ENCODE data around the gene DPP3. TPM values are rescaled to one million over a fixed set of nuclear protein-coding genes. Genes with fewer than 3 reads are reported as not detected.
A peak's percentile ranks its signal among the peaks of the same experiment; 100 is the strongest.
"Not testable (repeated sequence)": the region's sequence is repeated elsewhere in the genome, so short reads cannot be mapped to it uniquely, and the experiment has no call there.

DPP3 gene, protein sequence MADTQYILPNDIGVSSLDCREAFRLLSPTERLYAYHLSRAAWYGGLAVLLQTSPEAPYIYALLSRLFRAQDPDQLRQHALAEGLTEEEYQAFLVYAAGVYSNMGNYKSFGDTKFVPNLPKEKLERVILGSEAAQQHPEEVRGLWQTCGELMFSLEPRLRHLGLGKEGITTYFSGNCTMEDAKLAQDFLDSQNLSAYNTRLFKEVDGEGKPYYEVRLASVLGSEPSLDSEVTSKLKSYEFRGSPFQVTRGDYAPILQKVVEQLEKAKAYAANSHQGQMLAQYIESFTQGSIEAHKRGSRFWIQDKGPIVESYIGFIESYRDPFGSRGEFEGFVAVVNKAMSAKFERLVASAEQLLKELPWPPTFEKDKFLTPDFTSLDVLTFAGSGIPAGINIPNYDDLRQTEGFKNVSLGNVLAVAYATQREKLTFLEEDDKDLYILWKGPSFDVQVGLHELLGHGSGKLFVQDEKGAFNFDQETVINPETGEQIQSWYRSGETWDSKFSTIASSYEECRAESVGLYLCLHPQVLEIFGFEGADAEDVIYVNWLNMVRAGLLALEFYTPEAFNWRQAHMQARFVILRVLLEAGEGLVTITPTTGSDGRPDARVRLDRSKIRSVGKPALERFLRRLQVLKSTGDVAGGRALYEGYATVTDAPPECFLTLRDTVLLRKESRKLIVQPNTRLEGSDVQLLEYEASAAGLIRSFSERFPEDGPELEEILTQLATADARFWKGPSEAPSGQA
- 10 to 100 TPM; 26.3 to 74.9 (median 35.4) TPM for total RNA-seq

DNA sequence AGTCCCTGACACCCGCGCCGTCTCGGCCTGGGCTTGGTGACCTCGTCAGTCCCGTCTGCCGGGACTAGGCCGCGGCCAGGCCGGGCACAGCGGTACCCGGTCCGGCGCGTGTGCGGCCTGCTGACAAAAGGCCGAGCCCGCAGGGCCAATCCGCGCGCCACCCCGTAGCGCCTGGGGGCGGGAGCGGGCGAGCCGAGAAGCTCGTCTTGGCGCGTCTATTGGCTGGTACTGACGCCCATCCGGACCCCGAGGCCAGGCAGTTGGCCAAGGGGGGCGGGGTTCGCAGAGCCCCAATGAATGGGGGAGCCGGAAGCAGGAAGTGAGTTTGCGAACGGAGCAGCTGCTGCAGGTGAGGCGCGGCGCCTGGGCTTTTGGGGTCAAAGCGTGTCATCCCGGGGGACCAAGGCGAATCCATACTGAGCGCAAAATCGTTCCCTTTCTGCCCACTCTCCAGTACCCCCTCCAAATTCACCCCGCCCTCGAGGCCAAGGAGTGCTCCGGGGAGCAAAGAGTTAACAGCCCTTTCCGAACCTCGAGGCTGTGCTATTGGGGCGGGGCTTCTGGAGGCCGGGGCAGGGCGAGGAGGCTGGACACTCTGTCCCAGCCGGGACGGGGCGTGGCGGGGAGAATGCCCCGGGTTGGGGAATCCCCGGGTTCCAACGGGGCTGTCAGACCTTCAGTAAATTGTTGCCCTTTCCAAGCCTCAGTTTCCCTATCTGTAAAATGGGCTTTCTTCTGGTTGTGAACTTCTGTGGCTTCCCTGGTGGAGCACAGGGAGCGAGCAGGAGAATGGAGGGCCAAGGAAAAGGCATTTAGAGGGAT, at the start of gene DPP3:
TSS of gene DPP3 (plus strand) at position 318 of the 822 bp plus-strand sequence. CDS start 1,767 bp downstream, outside the sequence.
- H3K4me1 ChIP-seq (replicated peaks in 1 of 2) = no peaks in the 10 kb centered on the region
- peak within 1 kb of the TSS; percentile 51 to 70 (median 63) for H3K4me3 ChIP-seq
- in situ Hi-C loops (cut with MboI; ENCODE audit: low pct_unique_long_range_greater_than_20kb in 2 of 9, low sequenced_read_pairs in 9 of 9, unreplicated experiment in 9 of 9) = no loop called here
- WGBS, 10 experiments = 0 to 40% (median 17%) methylated on average over 1 to 4 of the region's 62 CpGs; no CpG with 5 or more reads in 6 of the 10 experiments
- H3K27ac ChIP-seq = peak within 1 kb of the TSS; percentile 73 to 81
- ATAC-seq (replicated peaks in 6 of 8) = peak; percentile 85 to 98 (median 96)

DNA sequence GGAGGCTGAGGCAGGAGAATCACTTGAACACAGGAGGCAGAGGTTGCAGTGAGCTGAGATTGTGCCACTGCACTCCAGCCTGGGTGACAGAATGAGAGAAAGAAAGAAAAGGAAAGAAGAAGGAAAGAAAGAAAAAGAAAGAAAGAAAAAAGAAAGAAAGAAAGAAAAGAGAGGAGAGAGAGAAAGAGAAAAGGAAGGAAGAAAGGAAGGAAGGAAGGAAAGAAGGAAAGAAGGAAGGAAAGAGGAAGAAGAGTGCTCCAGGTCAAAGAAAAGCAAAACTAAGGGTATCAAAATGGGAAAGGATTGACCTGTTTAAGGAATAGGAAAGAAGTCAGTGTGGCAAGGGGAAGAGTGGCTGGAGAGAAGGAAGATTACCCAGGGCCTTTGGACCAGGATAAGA, 48.9 kb upstream of the DPP3 start:
- ATAC-seq (replicated peaks in 6 of 8); in situ Hi-C loops (cut with MboI; ENCODE audit: low pct_unique_long_range_greater_than_20kb in 2 of 9, low sequenced_read_pairs in 9 of 9, unreplicated experiment in 9 of 9); H3K4me3 ChIP-seq; H3K4me1 ChIP-seq (replicated peaks in 1 of 2); H3K27ac ChIP-seq: not testable (repeated sequence)

DNA sequence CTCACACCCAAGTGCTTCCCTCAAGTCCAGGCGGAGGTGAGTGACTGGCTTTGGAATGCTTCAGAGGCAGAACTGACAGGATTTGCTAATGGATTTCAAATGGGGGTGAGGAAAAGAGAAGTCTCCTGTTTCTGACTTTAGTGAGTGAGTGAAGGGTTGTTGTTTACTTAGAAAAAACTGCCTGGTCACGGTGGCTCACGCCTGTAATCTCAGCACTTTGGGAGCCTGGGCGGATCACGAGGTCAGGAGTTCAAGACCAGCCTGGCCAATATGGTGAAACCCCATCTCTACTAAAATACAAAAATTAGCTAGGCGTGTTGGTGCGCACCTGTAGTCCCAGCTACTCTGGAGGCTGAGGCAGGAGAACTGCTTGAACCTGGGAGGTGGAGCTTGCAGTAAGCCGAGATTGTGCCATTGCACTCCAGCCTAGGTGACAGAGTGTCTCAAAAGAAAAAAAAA, 48.3 kb upstream of the DPP3 start:
- in situ Hi-C loops (cut with MboI; ENCODE audit: low pct_unique_long_range_greater_than_20kb in 2 of 9, low sequenced_read_pairs in 9 of 9, unreplicated experiment in 9 of 9) = not testable (repeated sequence)

DNA sequence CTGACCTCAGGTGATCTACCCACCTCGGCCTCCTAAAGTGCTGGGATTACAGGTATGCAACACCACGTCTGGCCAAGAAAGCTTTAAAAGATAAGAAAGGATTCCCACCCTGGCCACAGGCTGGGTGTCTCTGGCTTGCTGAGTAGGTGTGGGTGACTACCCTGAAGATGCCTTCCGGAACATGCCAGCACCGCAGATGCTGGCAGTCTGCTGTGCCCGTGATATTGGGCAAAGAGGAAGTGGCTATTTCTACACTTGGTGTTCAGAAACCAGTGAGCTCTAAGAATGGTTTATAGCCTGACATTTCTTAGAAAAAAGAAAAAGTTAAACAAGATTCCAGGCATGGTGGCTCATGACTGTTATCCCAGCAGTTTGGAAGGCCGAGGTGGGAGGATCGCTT, 47.6 kb upstream of the DPP3 start:
- no peak overlapping the region for H3K27ac ChIP-seq
- WGBS, 10 experiments = 75 to 100% (median 97%) methylated on average over 2 to 6 of the region's 7 CpGs; no CpG with 5 or more reads in 1 of the 10 experiments
- no peak for ATAC-seq (replicated peaks in 6 of 8)

More for the DNA sequence above, 48.3 kb upstream of the DPP3 start:
- H3K27ac ChIP-seq; H3K4me3 ChIP-seq; H3K4me1 ChIP-seq (replicated peaks in 1 of 2); ATAC-seq (replicated peaks in 6 of 8): not testable (repeated sequence)
- WGBS, 10 experiments = 67 to 100% (median 90%) methylated on average over 1 to 7 of the region's 8 CpGs; no CpG with 5 or more reads in 2 of the 10 experiments

DNA sequence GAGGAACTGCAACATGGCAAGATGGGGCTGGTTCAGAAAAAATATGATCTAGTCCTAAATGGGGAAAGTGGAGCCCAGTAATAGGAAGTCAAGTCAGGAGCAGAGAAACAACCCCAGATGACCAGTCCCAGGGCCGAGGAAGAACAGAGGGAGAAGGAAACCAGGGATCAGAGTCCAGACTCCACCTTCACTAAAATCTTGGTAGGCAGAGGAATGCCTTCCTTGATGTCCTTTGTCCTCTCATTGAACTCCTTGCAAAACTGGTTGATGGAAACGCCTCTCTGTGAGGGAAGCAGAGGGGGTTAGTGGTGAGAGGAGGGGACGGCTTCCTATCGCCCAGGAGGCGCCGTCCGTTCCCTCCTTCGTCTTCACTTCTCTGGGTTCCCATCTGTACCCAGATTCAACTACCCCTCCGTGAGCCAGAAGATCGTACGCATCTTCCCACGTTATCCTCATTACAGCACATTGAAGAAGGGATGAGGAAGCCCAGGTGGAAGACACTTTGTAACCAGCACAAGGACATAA, 42.2 kb upstream of the DPP3 start:
- peaks cover 5% of the 10 kb centered on the region in 2 donors for H3K4me1 ChIP-seq (replicated peaks in 1 of 2)
- H3K4me3 ChIP-seq = peak overlapping the region; percentile 75 to 81 (median 77)
- ATAC-seq (replicated peaks in 6 of 8) = peak in 2 of 8 experiments; percentile 3 to 5
- peak overlapping the region; percentile 69 to 92 for H3K27ac ChIP-seq
- 0 to 14% (median 8%) methylated on average over 1 to 5 of the region's 12 CpGs; no CpG with 5 or more reads in 4 of the 10 experiments for WGBS, 10 experiments
- in situ Hi-C loops (cut with MboI; ENCODE audit: low pct_unique_long_range_greater_than_20kb in 2 of 9, low sequenced_read_pairs in 9 of 9, unreplicated experiment in 9 of 9) = no loop called here

More for the DNA sequence above, 47.6 kb upstream of the DPP3 start:
- no peak overlapping the region for H3K4me3 ChIP-seq
- H3K4me1 ChIP-seq (replicated peaks in 1 of 2) = peaks cover under 1% of the 10 kb centered on the region in 2 donors
- in situ Hi-C loops (cut with MboI; ENCODE audit: low pct_unique_long_range_greater_than_20kb in 2 of 9, low sequenced_read_pairs in 9 of 9, unreplicated experiment in 9 of 9) = no loop called here

DNA sequence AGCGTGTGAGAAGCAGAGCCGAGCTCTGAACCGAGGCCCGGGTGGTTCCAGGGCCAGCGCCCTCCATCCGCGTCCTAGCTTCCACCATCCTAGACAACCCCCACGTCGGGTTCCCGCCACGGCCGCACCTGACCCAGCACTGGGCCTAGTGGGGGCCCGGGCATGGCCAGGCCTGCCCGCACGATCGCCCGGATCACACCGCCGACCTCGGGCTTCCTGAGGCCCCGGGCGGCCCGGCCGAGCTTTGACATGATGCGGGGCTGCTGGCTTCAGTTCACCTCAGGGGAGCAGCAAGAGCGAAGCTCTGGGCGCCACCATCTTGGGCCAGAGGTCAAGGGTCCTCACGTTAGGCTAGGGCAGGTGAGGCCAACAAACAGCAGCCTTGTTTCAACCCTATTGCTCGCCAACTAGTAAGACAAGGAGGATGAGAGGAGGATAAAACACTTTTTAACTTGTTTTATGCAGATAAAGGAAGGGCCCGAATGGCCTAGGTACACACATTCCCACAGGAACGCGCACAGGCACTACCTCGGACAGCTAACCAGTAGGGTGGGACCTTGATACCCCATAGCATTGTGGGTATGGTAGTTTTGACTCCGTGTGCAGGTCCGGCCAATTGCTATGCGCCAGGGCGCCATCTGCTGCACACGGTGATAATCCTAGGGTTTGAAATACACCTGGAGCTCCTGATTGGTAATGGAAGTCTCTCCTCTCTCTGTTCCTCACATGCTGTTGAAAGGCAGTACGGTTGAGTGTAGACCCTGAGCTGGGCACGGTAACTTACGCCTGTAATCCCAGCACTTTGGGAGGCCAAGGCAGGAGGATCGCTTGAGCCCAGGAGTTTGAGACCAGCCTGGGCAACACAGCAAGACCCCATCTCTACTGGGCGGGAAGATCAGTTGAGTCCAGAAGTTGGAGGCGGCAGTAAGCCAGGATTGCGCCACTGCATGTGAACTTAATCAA, 41.4 kb upstream of the DPP3 start, which contains the start of gene MRPL11:
TSS of gene MRPL11 (minus strand) at position 345 of the 963 bp plus-strand sequence. CDS start at position 251, 94 bp downstream.
- ATAC-seq (replicated peaks in 6 of 8) = peak; percentile 94 to 97 (median 96)
- 0 to 89% (median 5%) methylated on average over 1 to 17 of the region's 45 CpGs; no CpG with 5 or more reads in 1 of the 10 experiments for WGBS, 10 experiments
- peak within 1 kb of the TSS; percentile 75 to 81 (median 77) for H3K4me3 ChIP-seq
- peaks cover 5% of the 10 kb centered on the region in 2 donors for H3K4me1 ChIP-seq (replicated peaks in 1 of 2)
- peak within 1 kb of the TSS; percentile 69 to 92 for H3K27ac ChIP-seq
- in situ Hi-C loops (cut with MboI; ENCODE audit: low pct_unique_long_range_greater_than_20kb in 2 of 9, low sequenced_read_pairs in 9 of 9, unreplicated experiment in 9 of 9) = no loop called here

DNA sequence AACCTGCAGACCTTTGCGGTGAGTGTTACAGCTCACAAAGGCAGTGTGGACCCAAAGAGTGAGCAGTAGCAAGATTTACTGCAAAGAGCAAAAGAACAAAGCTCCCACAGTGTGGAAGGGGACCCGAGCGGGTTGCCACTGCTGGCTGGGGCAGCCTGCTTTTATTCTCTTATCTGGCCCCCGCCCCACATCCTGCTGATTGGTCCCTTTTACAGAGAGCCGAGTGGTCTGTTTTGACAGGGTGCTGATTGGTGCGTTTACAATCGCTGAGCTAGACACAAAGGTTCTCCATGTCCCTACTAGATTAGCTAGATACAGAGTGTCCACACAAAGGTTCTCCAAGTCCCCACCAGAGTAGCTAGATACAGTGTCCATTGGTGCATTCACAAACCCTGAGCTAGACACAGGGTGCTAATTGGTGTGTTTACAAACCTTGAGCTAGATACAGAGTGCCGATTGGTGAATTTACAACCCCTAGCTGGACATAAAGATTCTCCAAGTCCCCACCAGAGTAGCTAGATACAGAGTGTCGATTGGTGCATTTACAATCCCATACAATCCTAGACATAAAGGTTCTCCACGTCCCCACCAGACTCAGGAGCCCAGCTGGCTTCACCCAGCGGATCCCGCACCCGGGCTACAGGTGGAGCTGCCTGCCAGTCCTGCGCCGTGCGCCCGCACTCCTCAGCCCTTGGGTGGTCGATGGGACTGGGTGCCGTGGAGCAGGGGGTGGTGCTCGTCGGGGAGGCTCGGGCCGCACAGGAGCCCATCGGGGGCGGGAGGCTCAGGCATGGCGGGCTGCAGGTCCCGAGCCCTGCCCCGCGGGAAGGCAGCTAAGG, 39.9 kb upstream of the DPP3 start:
- H3K4me1 ChIP-seq (replicated peaks in 1 of 2); H3K27ac ChIP-seq; H3K4me3 ChIP-seq; in situ Hi-C loops (cut with MboI; ENCODE audit: low pct_unique_long_range_greater_than_20kb in 2 of 9, low sequenced_read_pairs in 9 of 9, unreplicated experiment in 9 of 9); ATAC-seq (replicated peaks in 6 of 8): not testable (repeated sequence)
- 40 to 90% (median 80%) methylated on average over 1 to 6 of the region's 29 CpGs; no CpG with 5 or more reads in 5 of the 10 experiments for WGBS, 10 experiments

DNA sequence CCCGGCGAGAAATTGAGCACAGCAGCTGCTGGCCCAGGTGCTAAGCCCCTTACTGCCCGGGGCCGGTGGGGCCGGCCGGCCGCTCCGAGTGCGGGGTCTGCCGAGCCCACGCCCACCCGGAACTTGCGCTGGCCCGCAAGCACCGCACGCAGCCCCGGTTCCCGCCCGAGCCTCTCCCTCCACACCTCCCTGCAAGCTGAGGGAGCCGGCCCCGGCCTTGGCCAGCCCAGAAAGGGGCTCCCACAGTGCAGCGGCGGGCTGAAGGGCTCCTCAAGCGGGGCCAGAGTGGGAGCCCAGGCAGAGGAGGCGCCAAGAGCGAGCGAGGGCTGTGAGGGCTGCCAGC, 39.3 kb upstream of the DPP3 start:
- H3K4me3 ChIP-seq; H3K27ac ChIP-seq; in situ Hi-C loops (cut with MboI; ENCODE audit: low pct_unique_long_range_greater_than_20kb in 2 of 9, low sequenced_read_pairs in 9 of 9, unreplicated experiment in 9 of 9); ATAC-seq (replicated peaks in 6 of 8); H3K4me1 ChIP-seq (replicated peaks in 1 of 2): not testable (repeated sequence)
- WGBS, 10 experiments = 67 to 98% methylated on average over 3 to 7 of the region's 27 CpGs; no CpG with 5 or more reads in 8 of the 10 experiments

DNA sequence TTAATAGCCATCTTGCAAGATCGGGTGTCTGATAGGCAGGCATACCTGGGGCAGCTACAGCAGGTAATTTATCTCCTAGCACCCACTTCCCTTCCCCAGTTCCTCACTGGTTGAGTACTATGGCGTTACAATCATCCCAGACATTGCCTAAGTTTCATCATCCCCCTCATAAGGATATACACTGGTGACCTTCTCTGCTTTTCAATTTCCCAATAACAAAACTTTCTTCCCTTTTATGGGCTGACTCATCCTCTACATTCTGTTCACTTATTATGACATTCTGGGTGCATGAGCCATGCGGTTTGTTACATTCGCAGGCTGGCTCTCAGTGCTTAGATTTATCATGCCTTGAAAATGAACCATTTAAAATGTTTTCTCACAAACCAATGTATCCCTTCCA, 36.6 kb upstream of the DPP3 start:
- peak in 1 of 8 experiments; percentile 5 for ATAC-seq (replicated peaks in 6 of 8)
- in situ Hi-C loops (cut with MboI; ENCODE audit: low pct_unique_long_range_greater_than_20kb in 2 of 9, low sequenced_read_pairs in 9 of 9, unreplicated experiment in 9 of 9) = no loop called here
- Histone ChIP-seq H3K4me3 (no peak overlapping the region), H3K27ac (no peak overlapping the region), H3K4me1 (replicated peaks in 1 of 2) (peaks cover 0 to 4% of the 10 kb centered on the region in 2 donors)
- 0 to 100% (median 75%) methylated on average over 1 to 4 of the region's 4 CpGs for WGBS, 10 experiments

DNA sequence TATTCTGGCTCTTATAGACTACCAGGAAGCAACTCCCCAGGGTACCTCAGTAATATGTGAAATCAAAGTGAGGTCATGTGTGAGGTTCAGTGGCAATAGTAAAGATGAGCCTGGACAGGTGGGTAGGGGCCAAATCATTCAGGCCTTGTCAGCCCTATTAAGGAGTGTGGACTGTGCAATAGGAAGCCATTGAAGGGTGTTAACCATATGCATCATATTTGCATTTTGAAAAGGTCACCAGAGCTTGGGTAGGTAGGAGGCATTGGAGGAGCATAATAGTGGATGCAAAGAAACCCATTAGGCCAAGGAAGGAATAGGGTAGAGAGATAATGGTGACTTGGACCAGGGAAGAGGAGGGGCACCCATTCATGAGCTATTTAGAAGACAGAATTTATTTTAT, 33.2 kb upstream of the DPP3 start:
- Histone ChIP-seq H3K4me3 (no peak overlapping the region), H3K27ac (no peak overlapping the region), H3K4me1 (replicated peaks in 1 of 2) (peaks cover 0 to 4% of the 10 kb centered on the region in 2 donors)
- in situ Hi-C loops (cut with MboI; ENCODE audit: low pct_unique_long_range_greater_than_20kb in 2 of 9, low sequenced_read_pairs in 9 of 9, unreplicated experiment in 9 of 9) = no loop called here
- peak in 2 of 8 experiments; percentile 71 to 74 for ATAC-seq (replicated peaks in 6 of 8)

DNA sequence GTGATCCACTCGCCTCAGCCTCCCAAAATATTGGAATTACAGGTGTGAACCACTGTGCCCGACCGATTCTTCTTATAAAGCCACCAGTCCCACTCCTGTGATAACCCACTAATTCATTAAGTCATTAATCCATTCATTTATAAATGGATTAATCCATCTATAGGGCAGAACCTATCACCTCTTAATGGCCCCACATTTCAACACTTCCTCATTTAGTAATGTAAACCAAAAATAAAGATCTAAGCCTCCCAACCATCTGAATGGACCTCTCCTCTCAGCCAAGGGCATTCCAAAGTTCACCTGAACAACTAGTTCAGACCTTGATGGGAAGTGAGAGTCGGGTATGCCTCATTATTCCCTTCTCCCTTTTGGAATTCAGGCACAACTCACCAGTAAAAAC, 31.7 kb upstream of the DPP3 start:
- 20 to 100% (median 70%) methylated on average over 1 to 4 of the region's 4 CpGs; no CpG with 5 or more reads in 1 of the 10 experiments for WGBS, 10 experiments
- Histone ChIP-seq H3K27ac (no peak overlapping the region), H3K4me3 (no peak overlapping the region), H3K4me1 (replicated peaks in 1 of 2) (peaks cover 0 to 4% of the 10 kb centered on the region in 2 donors)
- no peak for ATAC-seq (replicated peaks in 6 of 8)
- in situ Hi-C loops (cut with MboI; ENCODE audit: low pct_unique_long_range_greater_than_20kb in 2 of 9, low sequenced_read_pairs in 9 of 9, unreplicated experiment in 9 of 9) = no loop called here

Data from motor neuron (in vitro differentiated cells).